GM12873 (cell line): ENCODE results near the gene XIRP2.

Experiments
- CTCF ChIP-seq: IDR thresholded peaks from 2 replicates; pipeline ENCODE4 v1.5.1; 2012; ENCODE audit warnings: low read depth, mild to moderate bottlenecking, moderate library complexity, low read length, control low read depth; ENCODE audit not compliant: insufficient read depth; ENCODE audit errors: missing control alignments

The XIRP2 gene

DNA sequence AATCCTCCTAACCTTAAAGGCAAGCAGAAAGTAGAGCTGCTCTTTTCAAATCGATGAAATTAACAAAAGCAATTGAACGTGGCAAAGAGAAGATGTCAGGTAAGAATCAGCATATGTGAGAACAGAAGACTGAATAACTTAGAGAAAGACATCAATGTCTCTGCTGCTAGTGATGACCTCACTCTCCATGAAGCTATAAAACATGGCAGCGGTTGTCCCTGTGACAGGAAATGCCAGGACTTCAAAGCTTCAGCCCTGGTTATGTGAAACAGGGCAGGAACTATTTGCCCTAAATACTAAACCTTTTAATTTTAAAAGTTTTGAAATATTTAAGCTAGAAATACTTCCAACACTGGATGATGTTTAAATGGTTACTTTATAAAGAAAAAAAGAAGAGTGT is 383.7 kb downstream of the XIRP2 start:
- no peak for TF ChIP-seq CTCF

DNA sequence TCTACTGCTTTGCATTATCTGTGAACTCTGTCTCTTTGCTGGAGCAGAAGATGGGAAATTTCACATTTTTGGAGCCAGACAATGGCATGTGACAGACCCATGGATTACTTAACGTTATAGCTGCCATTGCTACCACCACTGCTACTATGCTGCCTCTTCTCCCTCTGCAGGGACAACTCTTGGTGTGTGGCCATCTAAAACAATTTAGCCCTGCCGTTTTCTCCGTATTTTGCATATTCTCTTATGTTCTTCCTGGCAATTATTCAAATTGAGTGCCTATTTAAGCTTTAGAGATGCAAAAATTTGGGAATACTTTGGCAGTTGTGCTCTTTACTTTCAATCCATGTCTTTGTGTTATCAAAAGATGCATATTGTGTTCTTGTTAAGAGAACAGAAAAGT is 386.8 kb downstream of the XIRP2 start:
- no peak for TF ChIP-seq CTCF

GRCh38 chr2:167279810-167280209 is 391.5 kb downstream of the XIRP2 start:
- no peak for TF ChIP-seq CTCF

DNA sequence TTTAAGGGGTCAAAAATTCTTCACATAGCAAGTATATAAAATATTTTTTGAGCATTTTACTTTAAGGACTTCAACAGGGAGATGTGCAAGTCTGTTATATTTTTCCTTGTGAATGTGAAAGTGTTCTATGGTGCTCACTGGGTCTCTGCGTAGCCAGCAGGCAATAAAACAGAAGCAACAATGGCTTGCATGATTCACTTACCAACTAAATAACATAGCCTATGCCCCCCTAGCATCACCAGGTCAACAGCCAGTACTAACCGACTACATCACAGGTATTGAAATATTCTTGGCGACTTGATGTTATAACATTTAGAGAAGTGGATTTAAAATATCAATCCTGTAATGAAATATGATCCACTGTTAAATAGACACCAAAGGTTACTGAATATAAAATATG is 398.9 kb downstream of the XIRP2 start:
- TF ChIP-seq CTCF = no peak

DNA sequence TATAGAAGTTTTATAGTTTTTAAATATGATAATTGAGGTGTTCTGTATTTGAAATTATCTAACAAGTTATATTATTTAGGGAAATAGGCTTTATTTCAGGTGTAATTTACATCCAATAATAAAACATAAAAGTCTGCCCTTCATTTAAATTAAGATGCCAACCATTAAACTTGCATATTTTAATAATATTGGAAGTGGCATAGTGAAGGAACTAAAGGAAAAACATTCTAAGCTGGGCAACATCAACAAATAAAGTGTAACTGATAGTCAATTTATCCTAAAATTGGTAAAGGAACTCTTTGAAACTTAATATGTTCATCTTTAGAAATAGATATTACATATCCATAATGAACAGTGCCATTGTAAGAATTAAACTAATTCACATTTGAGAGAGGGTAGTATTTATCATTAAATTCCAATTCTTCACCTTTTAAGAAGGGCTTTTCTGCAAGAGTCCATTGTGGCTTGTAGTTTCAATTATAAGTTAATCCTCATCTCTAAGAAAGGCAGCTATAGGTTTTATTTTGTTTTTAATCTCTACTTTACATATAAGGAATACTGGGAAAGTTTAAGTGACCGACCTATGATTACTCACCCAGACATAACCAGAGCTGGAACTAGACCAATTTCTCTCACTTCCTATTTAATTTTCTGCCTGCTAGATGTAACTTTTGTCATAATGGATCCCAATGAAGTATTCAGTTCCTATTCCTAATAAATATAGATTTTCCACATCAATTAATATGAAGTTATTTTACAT is 401.6 kb downstream of the XIRP2 start:
- TF ChIP-seq CTCF = no peak

DNA sequence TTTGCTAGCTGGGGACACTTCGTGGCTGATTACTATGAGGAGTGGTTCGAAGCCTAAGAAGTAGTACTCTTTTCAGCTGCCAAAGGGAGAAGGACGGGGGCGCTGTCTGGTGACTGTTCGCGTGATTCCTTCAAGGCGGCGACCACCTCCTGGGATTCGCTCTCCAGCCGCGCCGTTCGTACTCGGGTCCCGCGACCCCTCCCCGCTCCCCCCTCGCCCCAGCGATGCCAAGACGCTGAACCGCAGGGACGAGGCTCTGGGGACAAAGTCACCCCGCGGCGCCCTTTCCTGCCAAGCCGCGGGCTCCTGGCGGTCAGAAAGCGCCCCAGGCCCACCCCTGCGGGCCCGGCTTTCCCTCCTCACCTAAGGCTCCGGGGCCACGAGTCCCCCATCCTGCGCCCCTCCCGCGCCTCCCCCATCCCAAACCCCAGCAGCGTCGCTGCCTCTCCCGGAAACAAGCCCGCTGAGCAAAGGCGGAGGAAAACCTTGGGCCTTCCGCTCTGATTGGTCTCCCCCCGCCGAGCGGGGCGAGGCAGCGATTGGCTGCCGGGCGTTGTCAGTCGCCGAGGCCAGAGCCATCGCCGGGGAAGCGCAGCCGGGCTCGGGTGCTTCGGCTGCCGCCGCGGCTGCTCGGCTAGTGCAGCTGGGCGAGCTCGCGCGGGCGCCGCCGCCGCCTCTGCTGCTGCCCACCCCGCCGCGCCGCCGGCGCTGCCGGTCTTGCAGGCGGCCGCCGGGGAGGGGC is 404.3 kb downstream of the XIRP2 start, which contains the start of gene B3GALT1:
B3GALT1 (plus strand) TSS at position 572 of the 742 bp plus-strand sequence.
- no peak for TF ChIP-seq CTCF

DNA sequence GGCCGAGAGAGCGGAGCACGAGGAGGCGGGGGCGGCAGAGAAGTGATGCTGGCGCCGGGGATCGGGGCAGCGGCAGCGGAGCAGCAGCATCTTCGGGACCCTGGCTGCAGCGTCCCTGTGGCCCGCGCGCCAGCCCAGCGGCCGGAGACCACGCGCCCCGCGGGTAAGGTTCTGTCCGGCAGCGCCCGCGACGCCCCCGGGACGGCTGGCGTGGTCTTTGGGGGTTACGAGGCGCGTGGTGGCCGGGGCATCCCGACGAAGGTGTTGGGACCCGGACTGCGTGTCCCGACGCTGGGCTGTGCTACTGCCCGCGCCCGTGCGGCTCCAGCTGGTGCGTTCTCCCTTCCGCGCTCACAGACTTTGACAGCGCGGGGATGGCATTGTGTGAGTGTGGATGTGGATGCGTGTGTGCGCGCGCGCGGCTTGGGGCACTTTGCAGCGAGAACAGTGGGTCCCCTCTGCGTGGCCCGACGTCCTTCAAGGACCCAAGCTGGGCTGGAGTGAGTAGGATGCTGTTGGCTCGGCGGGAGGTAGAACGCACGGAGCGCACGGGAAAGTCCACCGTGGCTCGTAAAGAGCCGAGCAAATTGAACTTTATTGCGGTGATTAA is 405.0 kb downstream of the XIRP2 start:
- no peak for TF ChIP-seq CTCF
